NT2/D1 (cell line): ENCODE data around the gene ETV3.

Experiments
- SUZ12 ChIP-seq: IDR thresholded peaks from 2 replicates; pipeline ENCODE4 v1.6.1; 2011; ENCODE audit not compliant: insufficient read length, insufficient read depth; ENCODE audit errors: extremely low read depth
- YY1 ChIP-seq: IDR thresholded peaks from 2 replicates; pipeline ENCODE4 v1.6.1; 2011; ENCODE audit not compliant: insufficient read length, insufficient read depth
- ZNF274 ChIP-seq: IDR thresholded peaks from 2 replicates; pipeline ENCODE4 v1.6.1; 2011; ENCODE audit warnings: mild to moderate bottlenecking, low read depth, low read length

DNA sequence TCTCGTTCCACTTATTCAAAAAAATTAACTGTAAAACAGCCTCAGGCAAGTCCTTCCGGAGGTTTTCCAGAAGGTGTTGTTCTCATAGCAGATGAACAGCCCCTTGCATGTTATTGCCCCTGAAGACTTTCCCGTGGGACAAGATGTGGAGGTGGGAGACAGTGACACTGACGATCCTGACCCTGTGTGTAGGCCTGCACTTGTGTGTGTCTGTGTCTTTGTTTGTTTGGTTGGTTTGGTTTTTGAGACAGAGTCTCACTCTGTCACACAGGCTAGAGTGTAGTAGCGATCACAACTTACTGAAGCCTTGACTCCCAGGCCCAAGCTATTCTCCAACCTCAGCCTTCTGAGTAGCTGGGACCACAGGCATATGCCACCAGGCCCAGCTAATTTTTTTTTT, 51.2 kb downstream of the ETV3 start:
- TF ChIP-seq ZNF274 (no peak), YY1 (no peak), SUZ12 (no peak)
